Left lung (tissue), 10 donors: ENCODE measurements around the gene NECAB2. TPM values are rescaled to one million over a fixed set of nuclear protein-coding genes. Genes with fewer than 3 reads are reported as not detected.

Experiments used
- ATAC-seq: fragments of 200-7000 bp; cut with Tn5 transposase; one replicate; pipeline ENCODE4 v1.9.1; 2020; ENCODE audit warnings: moderate library complexity
- DNase-seq, 4 donors: peaks; one replicate each; pipeline ENCODE4 v3.0.0-alpha.2; 2013 to 2020
- H3K27ac ChIP-seq, 2 donors: fragments of 200-600 bp; sonication (generic) in 1 of 2; one replicate each; pipeline versions ENCODE4 v1.5.0 to v1.8.0; 2020 to 2021
- H3K27me3 ChIP-seq, 2 donors: fragments of 200-600 bp; sonication (generic) in 1 of 2; one replicate each; pipeline versions ENCODE4 v1.5.0 to v1.8.0; 2020 to 2021
- H3K36me3 ChIP-seq, 2 donors: fragments of 200-600 bp; sonication (generic) in 1 of 2; one replicate each; pipeline versions ENCODE4 v1.5.0 to v1.8.0; 2020 to 2021
- H3K4me1 ChIP-seq, 2 donors: fragments of 200-600 bp; one replicate each; pipeline ENCODE4 v1.8.0; 2021
- H3K4me3 ChIP-seq, 2 donors: fragments of 200-600 bp; sonication (generic) in 1 of 2; one replicate each; pipeline versions ENCODE4 v1.5.0 to v1.8.0; 2020 to 2021; ENCODE audit warnings: mild to moderate bottlenecking in 1 of 2
- H3K9me3 ChIP-seq, 2 donors: fragments of 200-600 bp; sonication (generic) in 1 of 2; one replicate each; pipeline versions ENCODE4 v1.5.0 to v1.8.0; 2020 to 2021
- CTCF ChIP-seq, 2 donors: fragments of 200-600 bp; sonication (generic) in 1 of 2; IDR thresholded peaks; one replicate each; pipeline versions ENCODE4 v1.5.0 to v1.8.0; 2021; ENCODE audit warnings: antibody characterized with exemption in 2 of 2
- intact Hi-C, 2 donors: fragments of 100-400 bp; cut with DNase I; formaldehyde crosslinking; loops; one replicate each; pipeline versions ENCODE4 v1.11.2 to v1.14.2; 2022
- polyA plus RNA-seq, 6 donors: library from polyadenylated mRNA; unstranded; fragments of 120-200 nt; gene quantifications; one replicate each; pipeline ENCODE4 v1.2.1, GENCODE V29; 2013; ENCODE audit not compliant: insufficient read length in 6 of 6
- total RNA-seq, 2 donors: library from RNA; stranded (reverse); fragmentation: NEBNext Ultra II Directional; extraction: Animal tissue kit (Norgen Biotek cat#: 25700); gene quantifications; one replicate each; pipeline ENCODE4 v1.2.1, GENCODE V29; 2021
- donor health status: DM: no; HTN: yes; CAD: no.
- donor health status: DM: no; HTN: no; CAD: no.

The NECAB2 gene
- total and polyA plus RNA-seq, 8 donors: 0.17 to 0.79 (median 0.42) TPM

GRCh38 chr16:84045818-84046470 is 77.9 kb downstream of the NECAB2 start:
- no peak overlapping the region for H3K27ac ChIP-seq
- no peak overlapping the region for H3K4me3 ChIP-seq
- TF ChIP-seq CTCF (IDR thresholded peaks at IDR 0.05): no peak
- H3K36me3 ChIP-seq: peaks cover 0 to 33% of the 10 kb centered on the region in 2 donors
- H3K27me3 ChIP-seq: peaks cover 0 to 48% of the 10 kb centered on the region in 2 donors
- H3K4me1 ChIP-seq: peaks cover 0 to 4% of the 10 kb centered on the region in 2 donors
- ATAC-seq (no peak), DNase-seq (peak in 1 of 4 donors; percentile 43)
- intact Hi-C loops: no loop called here
- H3K9me3 ChIP-seq: no peaks in the 10 kb centered on the region

- intact Hi-C loops: no loop called here
- H3K4me3 ChIP-seq: no peak overlapping the region
- DNase-seq (peak in 1 of 4 donors; percentile 15), ATAC-seq (no peak)
- H3K36me3 ChIP-seq: peaks cover 0 to 35% of the 10 kb centered on the region in 2 donors
- peaks cover 0 to 4% of the 10 kb centered on the region in 2 donors for H3K4me1 ChIP-seq
- no peak for TF ChIP-seq CTCF (IDR thresholded peaks at IDR 0.05)
- peaks cover 0 to 36% of the 10 kb centered on the region in 2 donors for H3K27me3 ChIP-seq
- no peak overlapping the region for H3K27ac ChIP-seq
- no peaks in the 10 kb centered on the region for H3K9me3 ChIP-seq
These were observed 79.2 kb downstream of the NECAB2 start for GRCh38 chr16:84047206-84047605.

- intact Hi-C loops: no loop called here
- DNase-seq: peak in 1 of 4 donors; percentile 71
- Histone ChIP-seq H3K27me3 (peaks cover 0 to 31% of the 10 kb centered on the region in 2 donors), H3K36me3 (peaks cover 0 to 40% of the 10 kb centered on the region in 2 donors), H3K4me3 (no peak overlapping the region), H3K9me3 (no peaks in the 10 kb centered on the region), H3K4me1 (peaks cover 0 to 3% of the 10 kb centered on the region in 2 donors), H3K27ac (no peak overlapping the region)
- ATAC-seq: no peak
- no peak for TF ChIP-seq CTCF (IDR thresholded peaks at IDR 0.05)
These were observed 79.6 kb downstream of the NECAB2 start for GRCh38 chr16:84047626-84048025.

- peak in 1 of 4 donors; percentile 43 for DNase-seq
- TF ChIP-seq CTCF (IDR thresholded peaks at IDR 0.05): no peak
- Histone ChIP-seq H3K4me1 (no peaks in the 10 kb centered on the region), H3K36me3 (peaks cover 0 to 46% of the 10 kb centered on the region in 2 donors), H3K4me3 (no peak overlapping the region), H3K27ac (no peak overlapping the region), H3K27me3 (peaks cover 0 to 25% of the 10 kb centered on the region in 2 donors), H3K9me3 (no peaks in the 10 kb centered on the region)
- intact Hi-C loops: no loop called here
- ATAC-seq: peak; percentile 18
These were observed 80.2 kb downstream of the NECAB2 start for GRCh38 chr16:84048270-84048669.

GRCh38 chr16:84048871-84049270 is 80.8 kb downstream of the NECAB2 start:
- Histone ChIP-seq H3K27ac (no peak overlapping the region), H3K9me3 (no peaks in the 10 kb centered on the region), H3K27me3 (peaks cover 0 to 19% of the 10 kb centered on the region in 2 donors), H3K4me3 (no peak overlapping the region), H3K36me3 (peaks cover 0 to 52% of the 10 kb centered on the region in 2 donors), H3K4me1 (no peaks in the 10 kb centered on the region)
- intact Hi-C loops: no loop called here
- no peak for TF ChIP-seq CTCF (IDR thresholded peaks at IDR 0.05)
- peak in 1 of 4 donors; percentile 63 for DNase-seq
- no peak for ATAC-seq
